Activated CD4-positive, alpha-beta T cell treated with anti-CD3 and anti-CD28 coated beads, Interleukin-2, amount 10 ng/mL, durations not matched to agents 7 days and 5 days (primary cell): ENCODE measurements around the gene ZBTB7C. TPM values are rescaled to one million over a fixed set of nuclear protein-coding genes. Genes with fewer than 3 reads are reported as not detected.

Experiments used
- CTCF ChIA-PET: fragments of 350-600 bp; sonication (Branson Sonifier 250); formaldehyde crosslinking; loops from one replicate; lab custom pipeline; 2021; ENCODE audit warnings: antibody characterized with exemption; lab: Charles Lee
- POLR2A ChIA-PET: fragments of 350-600 bp; sonication (Branson Sonifier 250); formaldehyde crosslinking; loops from one replicate; lab custom pipeline; 2021; ENCODE audit warnings: antibody characterized with exemption; lab: Charles Lee
- DNase-seq: peaks from one replicate; pipeline ENCODE4 v3.0.0-alpha.2; 2020
- H3K27ac Mint-ChIP-seq: one replicate; pipeline ENCODE4 v1.8.0; 2021; ENCODE audit warnings: mild to moderate bottlenecking, moderate library complexity, mixed read lengths
- H3K27me3 Mint-ChIP-seq: one replicate; pipeline ENCODE4 v1.8.0; 2021; ENCODE audit warnings: mixed read lengths
- H3K36me3 Mint-ChIP-seq: one replicate; pipeline ENCODE4 v1.8.0; 2021; ENCODE audit warnings: low read depth, mixed read lengths
- H3K4me1 Mint-ChIP-seq: one replicate; pipeline ENCODE4 v1.8.0; 2021; ENCODE audit warnings: mixed read lengths
- H3K4me3 Mint-ChIP-seq: one replicate; pipeline ENCODE4 v1.8.0; 2021; ENCODE audit warnings: mild to moderate bottlenecking, moderate library complexity, mixed read lengths
- H3K9me3 Mint-ChIP-seq: one replicate; pipeline ENCODE4 v1.8.0; 2021; ENCODE audit warnings: mixed read lengths
- total RNA-seq, 2 experiments: library from RNA; stranded (reverse); gene quantifications; one replicate each; pipeline ENCODE4 v1.2.3, GENCODE V29; 2021

The ZBTB7C gene
- total RNA-seq, 2 experiments from 2014 or later: 0.10 to 0.15 TPM

DNA sequence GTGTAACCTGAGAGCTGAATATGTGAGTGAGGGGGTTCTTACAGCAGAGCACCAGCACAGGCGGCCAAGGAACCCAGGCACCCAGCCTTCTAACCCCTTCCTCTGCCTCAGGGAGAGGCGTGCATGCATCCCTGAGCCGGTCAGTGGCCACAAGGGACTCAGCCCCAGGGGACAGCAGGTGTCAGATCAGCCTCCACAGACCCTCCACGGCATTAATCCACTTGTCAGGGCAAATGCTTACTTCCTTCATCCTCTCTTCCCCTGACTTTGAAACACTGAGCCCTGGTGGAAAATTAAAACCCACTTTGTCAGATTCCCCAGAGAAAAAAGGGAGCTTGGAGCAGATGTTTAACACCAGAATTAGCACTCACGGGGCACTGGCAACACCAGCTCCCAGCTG is 418.2 kb downstream of the ZBTB7C start:
- ChIA-PET POLR2A (no interaction called here), CTCF (no interaction called here)
- Mint-ChIP-seq H3K36me3 (no peaks in the 10 kb centered on the region), H3K4me1 (no peaks in the 10 kb centered on the region), H3K27me3 (peaks cover 1% of the 10 kb centered on the region), H3K4me3 (no peak overlapping the region), H3K27ac (no peak overlapping the region), H3K9me3 (no peaks in the 10 kb centered on the region)
- no peak for DNase-seq

DNA sequence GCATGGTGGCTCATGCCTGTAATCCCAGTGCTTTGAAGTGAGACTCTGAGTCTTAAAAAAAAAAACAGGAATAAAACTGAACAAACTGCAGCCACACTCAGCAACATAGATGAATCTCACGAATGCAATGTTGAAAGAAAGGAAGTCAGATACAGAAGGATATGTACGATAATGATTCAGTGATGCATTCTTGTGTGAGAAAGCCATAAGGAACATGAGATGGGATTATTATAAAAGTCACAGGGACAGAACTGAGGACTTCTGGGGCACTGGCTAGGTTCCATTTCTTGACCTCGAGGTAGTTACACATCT is 421.8 kb downstream of the ZBTB7C start:
- no peaks in the 10 kb centered on the region for H3K4me1 Mint-ChIP-seq
- no peak for DNase-seq
- ChIA-PET CTCF (no interaction called here), POLR2A (no interaction called here)
- peaks cover 1% of the 10 kb centered on the region for H3K27me3 Mint-ChIP-seq
- no peaks in the 10 kb centered on the region for H3K36me3 Mint-ChIP-seq
- no peak overlapping the region for H3K4me3 Mint-ChIP-seq
- no peak overlapping the region for H3K27ac Mint-ChIP-seq
- H3K9me3 Mint-ChIP-seq: no peaks in the 10 kb centered on the region

DNA sequence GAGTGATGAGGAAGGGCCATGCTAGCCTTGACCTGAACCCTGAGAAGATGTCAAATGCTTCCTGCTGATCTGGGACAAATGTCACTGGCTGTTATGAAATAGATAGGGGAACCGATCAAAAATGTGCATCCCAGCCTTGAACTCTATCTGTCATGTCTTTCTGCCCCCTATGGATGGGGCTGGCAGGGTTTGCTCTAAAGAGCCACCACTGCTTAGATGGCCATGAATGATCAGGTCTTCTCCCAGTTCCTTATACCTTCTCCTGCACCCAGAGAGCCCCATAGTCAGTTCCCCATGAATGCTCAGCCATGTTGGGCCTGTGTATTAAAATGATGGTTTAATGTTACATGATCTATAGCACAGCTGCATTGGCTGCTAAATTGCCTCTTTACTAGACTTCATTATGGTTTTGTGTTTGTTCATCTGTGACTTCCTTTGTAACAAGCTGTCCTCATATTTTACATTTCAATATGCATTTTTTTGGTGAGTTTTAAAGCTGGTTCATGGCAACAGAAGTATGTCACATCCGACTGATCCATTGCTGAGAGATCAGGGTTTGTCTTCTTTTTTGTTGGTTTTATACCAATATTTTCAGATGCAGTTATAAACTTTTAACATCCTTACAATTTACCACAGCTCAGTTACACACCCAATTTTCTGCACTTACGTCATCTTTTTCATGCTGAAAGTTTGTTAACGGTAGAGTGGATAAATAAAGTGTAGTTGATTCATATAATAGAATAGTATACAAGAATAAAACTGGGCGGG is 422.4 kb downstream of the ZBTB7C start:
- Mint-ChIP-seq H3K4me1 (no peaks in the 10 kb centered on the region), H3K27me3 (peaks cover 1% of the 10 kb centered on the region), H3K9me3 (no peaks in the 10 kb centered on the region), H3K27ac (no peak overlapping the region), H3K4me3 (no peak overlapping the region), H3K36me3 (no peaks in the 10 kb centered on the region)
- POLR2A ChIA-PET: no interaction called here
- CTCF ChIA-PET: interaction anchor here (2.5 kb wide), 1 partner anchor 11 kb away, joined by 6 read pairs; no protein-coding TSS in a partner anchor
- DNase-seq: no peak

DNA sequence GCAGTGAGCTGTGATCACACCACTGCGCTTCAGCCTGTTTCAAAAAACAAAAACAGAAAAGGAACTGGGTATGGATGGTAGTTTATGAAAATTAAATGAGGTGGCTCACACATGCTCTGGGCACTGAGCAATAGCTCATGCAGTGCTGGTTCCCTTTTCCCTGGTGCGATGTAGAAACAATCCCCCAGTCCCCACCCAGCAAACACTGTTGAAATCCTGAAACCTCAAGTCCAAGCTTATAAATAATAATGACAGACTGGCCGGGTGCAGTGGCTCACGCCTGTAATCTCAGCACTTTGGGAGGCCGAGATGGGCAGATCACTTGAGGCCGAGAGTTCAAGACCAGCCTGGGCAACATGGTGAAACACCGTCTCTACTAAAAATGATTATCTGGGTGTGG is 423.3 kb downstream of the ZBTB7C start:
- H3K4me3 Mint-ChIP-seq: no peak overlapping the region
- H3K4me1 Mint-ChIP-seq: no peaks in the 10 kb centered on the region
- DNase-seq: no peak
- no peaks in the 10 kb centered on the region for H3K9me3 Mint-ChIP-seq
- peaks cover 1% of the 10 kb centered on the region for H3K27me3 Mint-ChIP-seq
- POLR2A ChIA-PET: no interaction called here
- no peaks in the 10 kb centered on the region for H3K36me3 Mint-ChIP-seq
- no peak overlapping the region for H3K27ac Mint-ChIP-seq
- CTCF ChIA-PET: interaction anchor here (1.0 to 2.5 kb wide), 2 partner anchors 12 to 237 kb away, joined by 4 to 6 read pairs; no protein-coding TSS in a partner anchor

DNA sequence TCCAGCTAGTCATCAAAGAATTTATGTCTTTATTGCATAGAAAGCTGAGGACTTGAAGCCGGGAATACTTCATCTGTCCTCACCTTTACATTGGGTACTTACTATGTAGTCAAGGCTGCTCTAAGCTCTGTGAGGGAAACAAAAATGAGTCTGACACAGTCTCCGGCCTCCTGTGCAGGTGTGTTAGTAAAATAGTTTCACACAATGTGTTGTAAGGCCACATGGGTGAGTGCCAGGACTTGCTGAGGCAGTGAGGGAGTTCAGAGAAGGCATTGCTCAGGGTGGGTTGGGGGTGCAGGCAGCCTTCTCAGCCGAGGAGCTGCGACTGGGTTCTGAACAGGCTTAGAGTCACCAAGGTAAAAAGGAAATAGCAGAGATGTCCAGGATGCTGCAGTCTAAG is 424.2 kb downstream of the ZBTB7C start:
- Mint-ChIP-seq H3K9me3 (no peaks in the 10 kb centered on the region), H3K4me3 (no peak overlapping the region), H3K27ac (no peak overlapping the region), H3K36me3 (no peaks in the 10 kb centered on the region), H3K27me3 (peaks cover 1% of the 10 kb centered on the region), H3K4me1 (no peaks in the 10 kb centered on the region)
- ChIA-PET POLR2A (interaction anchor here (0.5 kb wide), 1 partner anchor 938 kb away, joined by 4 read pairs; no protein-coding TSS in a partner anchor), CTCF (interaction anchor here (0.8 to 2.5 kb wide), 3 partner anchors 10 to 215 kb away, joined by 3 to 6 read pairs (median 4); no protein-coding TSS in a partner anchor)
- no peak for DNase-seq

DNA sequence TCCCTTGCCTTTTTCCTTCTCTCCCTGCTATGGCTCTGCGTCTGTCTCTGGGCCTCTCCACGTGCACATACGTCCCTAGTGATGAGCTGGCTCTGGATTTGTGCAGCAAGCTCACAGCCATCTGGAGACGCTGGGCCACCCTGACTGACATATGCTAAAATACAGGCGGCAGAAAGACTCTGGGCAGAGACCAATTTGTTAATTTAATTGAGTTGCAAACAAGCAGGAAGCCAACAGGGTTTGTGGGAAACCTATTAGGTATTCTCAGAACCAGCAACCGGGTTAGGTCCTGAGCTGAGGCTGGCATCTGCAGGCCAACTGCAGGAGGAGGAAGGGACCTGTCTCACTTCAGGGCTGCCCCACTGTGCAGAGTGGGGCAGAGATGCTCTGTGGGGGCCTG is 425.2 kb downstream of the ZBTB7C start:
- Mint-ChIP-seq H3K36me3 (no peaks in the 10 kb centered on the region), H3K27ac (no peak overlapping the region), H3K27me3 (peaks cover 1% of the 10 kb centered on the region), H3K9me3 (no peaks in the 10 kb centered on the region), H3K4me1 (no peaks in the 10 kb centered on the region), H3K4me3 (no peak overlapping the region)
- DNase-seq: no peak
- CTCF ChIA-PET: no interaction called here
- POLR2A ChIA-PET: interaction anchor here (0.6 kb wide), 1 partner anchor 1642 kb away, joined by 4 read pairs; no protein-coding TSS in a partner anchor

DNA sequence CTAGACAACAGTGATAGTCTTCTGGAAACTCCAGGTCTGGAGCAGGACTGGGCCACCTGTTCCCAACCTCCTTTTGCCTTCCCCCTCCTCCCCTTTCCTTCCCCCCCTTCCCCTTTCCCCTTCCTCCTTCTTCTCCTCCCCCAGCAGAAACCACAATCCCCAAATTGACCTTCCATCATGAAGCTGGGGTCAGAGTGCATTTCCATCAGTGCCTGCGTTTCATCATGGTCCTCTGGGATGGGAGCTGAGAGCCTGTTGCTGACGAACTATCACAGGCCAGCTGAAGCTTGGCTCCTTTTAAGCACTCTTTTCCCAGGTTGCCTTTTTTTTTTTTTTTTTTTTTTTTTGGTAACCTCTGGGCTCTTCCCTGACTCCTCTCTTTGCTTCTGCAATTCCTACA is 426.1 kb downstream of the ZBTB7C start:
- H3K27ac Mint-ChIP-seq: no peak overlapping the region
- DNase-seq: no peak
- no peaks in the 10 kb centered on the region for H3K36me3 Mint-ChIP-seq
- H3K27me3 Mint-ChIP-seq: peaks cover 1% of the 10 kb centered on the region
- H3K9me3 Mint-ChIP-seq: no peaks in the 10 kb centered on the region
- no peak overlapping the region for H3K4me3 Mint-ChIP-seq
- ChIA-PET CTCF (interaction anchor here (0.6 to 1.0 kb wide), 2 partner anchors 20 to 85 kb away, joined by 3 to 4 read pairs; no protein-coding TSS in a partner anchor), POLR2A (no interaction called here)
- H3K4me1 Mint-ChIP-seq: no peaks in the 10 kb centered on the region

DNA sequence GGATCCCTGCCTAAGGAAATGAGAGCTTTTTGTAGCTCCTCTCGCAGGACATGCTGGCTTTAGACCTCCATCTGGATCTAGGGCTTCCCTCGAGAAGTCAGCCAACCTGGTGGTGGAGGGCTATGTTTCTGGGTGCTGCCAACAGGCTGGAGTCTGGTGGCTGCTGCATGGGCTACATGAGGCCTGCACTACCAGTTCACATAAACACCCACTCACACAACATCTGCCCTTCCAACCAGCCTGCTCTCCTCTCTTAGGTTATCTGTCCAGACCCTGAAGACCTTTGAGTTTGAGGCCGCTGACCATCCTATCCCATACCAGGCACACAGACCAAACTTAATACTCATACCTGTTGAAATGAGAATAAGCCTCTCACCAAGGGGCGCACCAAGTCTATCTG is 427.4 kb downstream of the ZBTB7C start:
- DNase-seq: no peak
- ChIA-PET CTCF (no interaction called here), POLR2A (no interaction called here)
- H3K4me1 Mint-ChIP-seq: no peaks in the 10 kb centered on the region
- no peaks in the 10 kb centered on the region for H3K9me3 Mint-ChIP-seq
- H3K36me3 Mint-ChIP-seq: no peaks in the 10 kb centered on the region
- no peak overlapping the region for H3K4me3 Mint-ChIP-seq
- H3K27ac Mint-ChIP-seq: no peak overlapping the region
- H3K27me3 Mint-ChIP-seq: no peaks in the 10 kb centered on the region

DNA sequence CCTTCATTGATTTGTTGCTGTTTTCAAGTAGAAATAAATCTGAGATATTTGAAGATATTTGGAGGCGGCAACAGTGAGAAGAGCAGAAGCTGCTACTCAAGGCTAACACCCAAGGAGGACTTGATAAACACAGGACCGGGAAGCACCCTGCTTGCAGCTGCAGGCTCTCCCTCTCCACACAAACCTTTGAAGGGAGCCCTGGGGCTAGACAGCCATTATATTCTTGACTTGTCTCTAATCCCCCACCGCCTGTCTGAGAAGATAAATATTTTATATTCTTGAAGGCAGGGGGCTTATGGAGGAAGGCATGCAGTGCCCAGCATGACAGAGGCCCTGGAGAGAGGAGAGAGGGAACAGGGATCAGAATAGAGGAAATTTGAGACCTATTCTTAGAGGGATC is 427.9 kb downstream of the ZBTB7C start:
- Mint-ChIP-seq H3K36me3 (no peaks in the 10 kb centered on the region), H3K27ac (no peak overlapping the region), H3K27me3 (no peaks in the 10 kb centered on the region), H3K4me1 (no peaks in the 10 kb centered on the region), H3K9me3 (no peaks in the 10 kb centered on the region), H3K4me3 (no peak overlapping the region)
- POLR2A ChIA-PET: no interaction called here
- DNase-seq: no peak
- CTCF ChIA-PET: no interaction called here

DNA sequence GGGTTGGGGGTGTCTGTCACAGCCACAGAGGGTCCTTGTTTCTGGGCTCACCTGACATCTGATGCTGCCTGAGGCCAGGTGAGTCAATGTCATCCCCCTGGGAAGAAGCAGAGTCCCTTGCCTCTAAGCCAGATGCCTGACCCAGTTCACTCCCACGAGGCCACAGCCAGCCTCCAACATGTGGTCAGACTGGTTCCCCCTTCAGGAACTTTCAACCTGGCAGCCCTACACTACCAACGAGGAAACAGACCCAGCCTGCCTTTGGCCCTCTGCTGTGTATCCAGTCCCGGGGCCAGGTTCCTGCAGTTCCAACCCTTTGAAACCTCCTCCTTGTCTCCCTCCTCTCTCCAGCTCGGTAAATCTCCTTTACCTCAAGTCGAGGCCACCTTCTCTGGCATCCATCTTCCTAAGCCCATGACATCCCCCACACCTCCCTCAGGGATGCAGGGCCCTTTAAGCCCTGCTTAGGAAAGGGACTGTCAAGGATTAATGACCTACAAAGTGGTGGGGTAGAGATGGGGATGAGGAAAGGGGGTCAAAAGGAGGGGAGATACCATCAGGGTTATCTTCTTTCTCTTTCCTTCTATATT is 429.5 kb downstream of the ZBTB7C start:
- Mint-ChIP-seq H3K36me3 (no peaks in the 10 kb centered on the region), H3K9me3 (no peaks in the 10 kb centered on the region), H3K4me1 (no peaks in the 10 kb centered on the region), H3K4me3 (no peak overlapping the region), H3K27ac (no peak overlapping the region), H3K27me3 (no peaks in the 10 kb centered on the region)
- CTCF ChIA-PET: no interaction called here
- POLR2A ChIA-PET: no interaction called here
- DNase-seq: no peak

DNA sequence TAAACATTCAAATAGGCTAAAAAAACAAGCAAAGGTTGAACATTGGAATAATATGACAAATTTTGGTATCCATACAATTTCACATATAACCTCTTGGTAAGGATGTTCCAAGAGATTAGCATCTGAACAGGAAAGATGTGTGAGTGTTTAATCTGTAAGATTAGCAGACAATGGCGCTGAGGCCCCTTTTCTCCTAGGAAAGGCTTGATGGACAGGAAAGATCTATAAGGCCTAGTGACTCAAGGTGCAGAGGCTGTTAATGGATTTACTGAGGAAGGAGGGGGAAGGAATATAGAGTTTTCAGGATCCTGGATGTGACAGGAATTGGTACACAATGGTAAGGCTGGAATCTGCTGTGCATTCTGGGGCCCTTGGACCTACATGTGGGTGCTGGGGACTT is 430.6 kb downstream of the ZBTB7C start:
- Mint-ChIP-seq H3K36me3 (no peaks in the 10 kb centered on the region), H3K4me1 (no peaks in the 10 kb centered on the region), H3K27me3 (peaks cover 6% of the 10 kb centered on the region), H3K27ac (no peak overlapping the region), H3K4me3 (no peak overlapping the region), H3K9me3 (no peaks in the 10 kb centered on the region)
- no peak for DNase-seq
- ChIA-PET CTCF (no interaction called here), POLR2A (no interaction called here)

DNA sequence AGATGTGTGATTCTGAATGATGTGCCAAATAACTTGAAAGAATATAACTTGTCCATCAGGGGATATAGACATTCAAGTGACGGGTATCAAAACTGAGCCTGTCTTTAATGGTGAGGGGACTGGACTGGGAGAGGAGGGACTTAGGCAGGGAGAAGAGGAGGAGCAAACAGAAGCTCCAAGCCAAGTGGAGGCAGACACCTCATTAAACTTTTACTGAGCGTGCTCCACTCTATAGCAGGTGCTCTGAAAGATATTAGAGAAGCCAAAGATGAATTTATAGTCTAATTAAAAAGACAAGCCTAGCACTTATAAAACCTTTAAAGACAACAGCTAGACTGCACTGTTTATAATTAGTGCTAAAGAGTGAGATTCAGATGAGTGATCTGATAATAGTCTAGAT is 431.0 kb downstream of the ZBTB7C start:
- no peak for DNase-seq
- peaks cover 10% of the 10 kb centered on the region for H3K27me3 Mint-ChIP-seq
- H3K9me3 Mint-ChIP-seq: no peaks in the 10 kb centered on the region
- no peak overlapping the region for H3K4me3 Mint-ChIP-seq
- POLR2A ChIA-PET: no interaction called here
- H3K4me1 Mint-ChIP-seq: no peaks in the 10 kb centered on the region
- H3K36me3 Mint-ChIP-seq: no peaks in the 10 kb centered on the region
- CTCF ChIA-PET: no interaction called here
- no peak overlapping the region for H3K27ac Mint-ChIP-seq
